PC-3 (cell line): ENCODE data around the gene LAMA2. TPM values are rescaled to one million over a fixed set of nuclear protein-coding genes. Genes with fewer than 3 reads are reported as not detected.
"Not testable (repeated sequence)": the region's sequence is repeated elsewhere in the genome, so short reads cannot be mapped to it uniquely, and the experiment has no call there.

Source experiments
- ATAC-seq: fragments of 200-7000 bp; cut with Tn5 transposase; 2 replicates; pipeline ENCODE4 v1.9.1; 2020; ENCODE audit warnings: mild to moderate bottlenecking, moderate library complexity
- BruUV-seq: library from RNA; stranded (reverse); fragments of 400-500 nt; replicated peaks from 2 replicates; lab custom pipeline; 2021; lab: Mats Ljungman, UMichigan
- CTCF ChIA-PET: fragments of 300-600 bp; sonication (Branson Sonifier 250); formaldehyde crosslinking; loops from one replicate; lab custom pipeline; 2022; ENCODE audit warnings: antibody characterized with exemption; lab: Charles Lee
- POLR2A ChIA-PET: fragments of 300-600 bp; sonication (Branson Sonifier 250); formaldehyde crosslinking; loops from one replicate; lab custom pipeline; 2022; ENCODE audit warnings: antibody characterized with exemption; ENCODE audit not compliant: unreplicated experiment; lab: Charles Lee
- DNase-seq: peaks from one replicate; pipeline ENCODE4 v3.0.0-alpha.2; 2015
- H2AFZ ChIP-seq: fragments of 300-600 bp; sonication (generic); 2 replicates; pipeline ENCODE4 v1.6.0; 2016; ENCODE audit warnings: antibody characterized with exemption, low read length
- H3F3A ChIP-seq: fragments of 300-600 bp; sonication (generic); one replicate; pipeline ENCODE4 v1.6.0; 2017; ENCODE audit warnings: antibody characterized with exemption, low read length, control low read depth, mild to moderate bottlenecking; ENCODE audit not compliant: unreplicated experiment
- H3K27ac ChIP-seq: fragments of 300-600 bp; sonication (generic); 2 replicates; pipeline ENCODE4 v1.5.1; 2016; ENCODE audit warnings: mild to moderate bottlenecking, low read length
- H3K27me3 ChIP-seq: fragments of 300-600 bp; sonication (generic); 2 replicates; pipeline ENCODE4 v1.6.1; 2016; ENCODE audit warnings: low read length, mixed read lengths
- H3K36me3 ChIP-seq: fragments of 300-600 bp; sonication (generic); 2 replicates; pipeline ENCODE4 v1.6.1; 2016; ENCODE audit warnings: low read depth, mixed run types, low read length, mixed read lengths
- H3K4me1 ChIP-seq: fragments of 300-600 bp; sonication (generic); 2 replicates; pipeline ENCODE4 v1.5.1; 2016; ENCODE audit warnings: low read length; ENCODE audit not compliant: insufficient read depth
- H3K4me2 ChIP-seq: fragments of 300-600 bp; sonication (generic); 2 replicates; pipeline ENCODE4 v1.6.0; 2016; ENCODE audit warnings: low read length
- H3K4me3 ChIP-seq: fragments of 300-600 bp; sonication (generic); 2 replicates; pipeline ENCODE4 v1.5.1; 2016; ENCODE audit warnings: mild to moderate bottlenecking, low read length, mixed read lengths
- H3K79me2 ChIP-seq: fragments of 300-600 bp; sonication (generic); 2 replicates; pipeline ENCODE4 v1.6.1; 2017; ENCODE audit warnings: low read length, mixed read lengths
- H3K9ac ChIP-seq: fragments of 300-600 bp; sonication (generic); 2 replicates; pipeline ENCODE4 v1.6.0; 2016; ENCODE audit warnings: mild to moderate bottlenecking, low read length
- H3K9me2 ChIP-seq: fragments of 300-600 bp; sonication (generic); replicated peaks from 2 replicates; pipeline ENCODE4 v1.6.1; 2016; ENCODE audit warnings: mixed run types, low read length, mixed read lengths
- H3K9me3 ChIP-seq: fragments of 300-600 bp; sonication (generic); 2 replicates; pipeline ENCODE4 v1.6.1; 2016; ENCODE audit warnings: low read length, mixed read lengths
- H4K20me1 ChIP-seq: fragments of 300-600 bp; sonication (generic); 2 replicates; pipeline ENCODE4 v1.6.1; 2016; ENCODE audit warnings: low read length, mixed read lengths
- EZH2 ChIP-seq: fragments of 300-600 bp; sonication (generic); IDR thresholded peaks from one replicate; pipeline ENCODE4 v1.6.1; 2017; ENCODE audit warnings: antibody characterized with exemption, mild to moderate bottlenecking, low read length; ENCODE audit not compliant: unreplicated experiment
- EZH2phosphoT487 ChIP-seq: fragments of 300-600 bp; sonication (generic); IDR thresholded peaks from 2 replicates; pipeline ENCODE4 v1.6.1; 2018; ENCODE audit warnings: mild to moderate bottlenecking, antibody characterized with exemption, low read length, borderline replicate concordance
- intact Hi-C: fragments of 100-400 bp; cut with micrococcal nuclease; formaldehyde crosslinking; loops from 2 replicates; pipeline ENCODE4 v1.9.0; 2023
- total RNA-seq: library from RNA; depleted of rRNA; stranded (reverse); fragments of >200 nt; gene quantifications from 2 replicates; pipeline ENCODE4 v1.2.3, GENCODE V29; 2014
- TF ChIP-seq, protein P1 (sequence below): fragments of 300-600 bp; sonication (generic); conservative IDR thresholded peaks from 2 replicates; pipeline ENCODE4 v1.5.1; 2017; ENCODE audit warnings: antibody characterized with exemption, low read depth, mild to moderate bottlenecking, low read length

The LAMA2 gene
- total RNA-seq, 1 experiment from 2014 or later, result 0.22 TPM

DNA sequence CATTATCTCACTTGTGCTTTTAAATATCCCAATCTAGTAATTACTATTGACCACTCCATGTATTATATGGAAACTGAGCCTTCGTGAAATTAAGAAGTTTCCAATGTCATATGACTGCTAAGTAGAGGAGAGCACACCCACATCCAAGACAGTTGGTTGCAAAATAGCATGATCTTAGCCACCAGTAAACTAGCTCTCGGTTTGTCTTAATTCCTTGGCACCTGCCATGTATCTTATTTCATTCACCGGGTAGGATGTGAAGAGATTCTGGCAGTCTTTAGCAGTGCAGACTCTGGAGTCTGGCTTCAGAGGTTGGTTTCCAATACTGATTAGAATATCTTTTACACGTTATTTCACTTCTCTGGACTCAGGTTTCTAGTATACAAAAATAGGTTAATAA lies 270.3 kb downstream of the LAMA2 start:
- H3K4me1 ChIP-seq, result no peaks in the 10 kb centered on the region
- H2AFZ ChIP-seq, result no peak overlapping the region
- no peaks in the 10 kb centered on the region for H3K36me3 ChIP-seq
- POLR2A ChIA-PET, result no interaction called here
- TF ChIP-seq, protein P1, sequence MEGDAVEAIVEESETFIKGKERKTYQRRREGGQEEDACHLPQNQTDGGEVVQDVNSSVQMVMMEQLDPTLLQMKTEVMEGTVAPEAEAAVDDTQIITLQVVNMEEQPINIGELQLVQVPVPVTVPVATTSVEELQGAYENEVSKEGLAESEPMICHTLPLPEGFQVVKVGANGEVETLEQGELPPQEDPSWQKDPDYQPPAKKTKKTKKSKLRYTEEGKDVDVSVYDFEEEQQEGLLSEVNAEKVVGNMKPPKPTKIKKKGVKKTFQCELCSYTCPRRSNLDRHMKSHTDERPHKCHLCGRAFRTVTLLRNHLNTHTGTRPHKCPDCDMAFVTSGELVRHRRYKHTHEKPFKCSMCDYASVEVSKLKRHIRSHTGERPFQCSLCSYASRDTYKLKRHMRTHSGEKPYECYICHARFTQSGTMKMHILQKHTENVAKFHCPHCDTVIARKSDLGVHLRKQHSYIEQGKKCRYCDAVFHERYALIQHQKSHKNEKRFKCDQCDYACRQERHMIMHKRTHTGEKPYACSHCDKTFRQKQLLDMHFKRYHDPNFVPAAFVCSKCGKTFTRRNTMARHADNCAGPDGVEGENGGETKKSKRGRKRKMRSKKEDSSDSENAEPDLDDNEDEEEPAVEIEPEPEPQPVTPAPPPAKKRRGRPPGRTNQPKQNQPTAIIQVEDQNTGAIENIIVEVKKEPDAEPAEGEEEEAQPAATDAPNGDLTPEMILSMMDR, result no peak
- TF ChIP-seq EZH2phosphoT487 (no peak), EZH2 (no peak)
- ATAC-seq (no peak), DNase-seq (no peak)
- H3K9me3 ChIP-seq, result no peaks in the 10 kb centered on the region
- H4K20me1 ChIP-seq, result no peaks in the 10 kb centered on the region
- H3K4me3 ChIP-seq, result no peak overlapping the region
- H3K9me2 ChIP-seq, result no peaks in the 10 kb centered on the region
- no TSS peak for BruUV-seq
- no peaks in the 10 kb centered on the region for H3K27me3 ChIP-seq
- intact Hi-C loops, result no loop called here
- no peak overlapping the region for H3K9ac ChIP-seq
- no peaks in the 10 kb centered on the region for H3F3A ChIP-seq
- H3K4me2 ChIP-seq, result no peak overlapping the region
- CTCF ChIA-PET, result no interaction called here
- no peaks in the 10 kb centered on the region for H3K79me2 ChIP-seq
- no peak overlapping the region for H3K27ac ChIP-seq

DNA sequence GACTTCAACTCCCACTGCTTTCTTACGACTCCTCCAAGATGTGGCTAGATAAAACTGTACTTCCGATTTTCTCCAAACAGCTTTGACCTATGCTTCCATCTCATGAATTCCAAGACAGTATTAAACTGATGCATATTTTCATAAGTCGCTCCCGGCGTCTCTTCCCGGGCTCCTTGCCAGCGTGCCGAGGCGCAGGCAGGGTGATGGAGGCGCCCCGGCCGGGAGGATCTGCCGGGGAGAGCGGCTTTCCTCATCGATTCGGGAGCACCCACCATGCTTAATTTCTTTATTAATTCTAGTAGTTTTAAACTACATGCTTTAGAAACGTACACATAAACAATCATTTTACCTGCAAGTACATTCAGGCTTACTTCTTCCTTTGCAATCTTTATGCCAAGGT lies 276.3 kb downstream of the LAMA2 start:
- ATAC-seq, H3K4me2 ChIP-seq, H3K27me3 ChIP-seq, H3F3A ChIP-seq, BruUV-seq, H3K9ac ChIP-seq, intact Hi-C loops, H4K20me1 ChIP-seq, H3K4me3 ChIP-seq, H3K4me1 ChIP-seq, POLR2A ChIA-PET, H3K27ac ChIP-seq, H2AFZ ChIP-seq, H3K9me2 ChIP-seq, H3K79me2 ChIP-seq, DNase-seq, H3K36me3 ChIP-seq, H3K9me3 ChIP-seq, CTCF ChIA-PET: not testable (repeated sequence)

DNA sequence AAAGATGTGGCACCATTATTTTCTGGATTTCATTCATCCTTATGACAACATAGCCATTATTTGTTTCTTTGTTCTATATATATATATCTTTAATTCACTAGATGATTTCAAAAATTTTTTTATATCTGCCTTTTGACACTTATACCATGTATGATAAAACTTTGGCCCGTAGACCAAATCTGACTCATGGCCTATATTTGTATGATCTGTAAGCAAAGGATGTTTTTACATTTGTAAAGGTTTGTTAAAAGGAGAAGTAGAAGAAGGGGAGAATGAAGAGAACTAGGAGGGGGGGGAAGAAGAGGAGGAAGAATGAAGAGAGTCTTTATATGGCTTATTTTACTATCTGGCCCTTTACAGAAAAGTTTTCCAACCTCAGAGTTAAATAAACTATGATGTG lies 279.7 kb downstream of the LAMA2 start:
- TF ChIP-seq EZH2phosphoT487 (no peak), EZH2 (no peak)
- TF ChIP-seq, protein P1, result no peak
- BruUV-seq, result no TSS peak
- Histone ChIP-seq H4K20me1 (no peaks in the 10 kb centered on the region), H3K9ac (no peak overlapping the region), H3K9me2 (no peaks in the 10 kb centered on the region), H3K4me1 (no peaks in the 10 kb centered on the region), H3K4me3 (no peak overlapping the region), H2AFZ (no peak overlapping the region), H3K27ac (no peak overlapping the region), H3K36me3 (no peaks in the 10 kb centered on the region), H3K9me3 (no peaks in the 10 kb centered on the region), H3K27me3 (no peaks in the 10 kb centered on the region), H3F3A (no peaks in the 10 kb centered on the region), H3K79me2 (no peaks in the 10 kb centered on the region), H3K4me2 (no peak overlapping the region)
- no peak for DNase-seq
- ChIA-PET POLR2A (no interaction called here), CTCF (no interaction called here)
- intact Hi-C loops, result no loop called here
- peak; percentile 50 for ATAC-seq
